HCT116 (cell line): Measurements from ENCODE around the gene TPPP3.

Experiments used
- EGR1 ChIP-seq: IDR thresholded peaks from 2 replicates; pipeline ENCODE4 v1.6.1; 2012; ENCODE audit warnings: low read depth
- EZH2 ChIP-seq: fragments of 200-600 bp; sonication (generic); IDR thresholded peaks from 2 replicates; pipeline ENCODE4 v1.6.1; 2017; ENCODE audit warnings: antibody characterized with exemption, mixed run types
- EZH2phosphoT487 ChIP-seq: fragments of 200-600 bp; IDR thresholded peaks from 2 replicates; pipeline ENCODE4 v1.6.1; 2018; ENCODE audit warnings: antibody characterized with exemption, borderline replicate concordance
- JUND ChIP-seq: IDR thresholded peaks from 2 replicates; pipeline ENCODE4 v1.6.1; 2012
- POLR2A ChIP-seq: IDR thresholded peaks from 2 replicates; pipeline ENCODE4 v1.7.0; 2011; ENCODE audit warnings: borderline replicate concordance; ENCODE audit not compliant: insufficient read depth, insufficient read length; ENCODE audit errors: extremely low read depth
- POLR2AphosphoS5 ChIP-seq: IDR thresholded peaks from 2 replicates; pipeline ENCODE4 v1.6.1; 2011; ENCODE audit warnings: mild to moderate bottlenecking, low read depth, low read length, moderate library complexity
- RAD21 ChIP-seq: IDR thresholded peaks from 2 replicates; pipeline ENCODE4 v1.6.1; 2012; ENCODE audit warnings: low read depth, mild to moderate bottlenecking
- ZNF274 ChIP-seq: fragments of 200-500 bp; sonication (Bioruptor generic); IDR thresholded peaks from 2 replicates; pipeline ENCODE4 v1.6.1; 2014; ENCODE audit warnings: mild to moderate bottlenecking, low read depth, low read length, inconsistent platforms
- TF ChIP-seq, protein P1 (sequence below), 3 experiments: fragments of 200-600 bp in 1 of 3; sonication (generic) in 1 of 3; IDR thresholded peaks in 2 of 3; conservative IDR thresholded peaks in 1 of 3; 2 replicates each; pipeline ENCODE4 v1.5.1; 2012 to 2017; ENCODE audit warnings: low read depth in 2 of 3, low read length in 2 of 3, antibody characterized with exemption in 1 of 3, borderline replicate concordance in 1 of 3, control low read depth in 1 of 3, mild to moderate bottlenecking in 1 of 3, mixed read lengths in 1 of 3, mixed run types in 1 of 3, moderate library complexity in 1 of 3; ENCODE audit not compliant: insufficient read depth in 1 of 3
- TF ChIP-seq, protein P2 (sequence below): IDR thresholded peaks from 2 replicates; pipeline ENCODE4 v1.6.1; 2011; ENCODE audit warnings: mild to moderate bottlenecking, low read length, moderate library complexity; ENCODE audit not compliant: insufficient replicate concordance; ENCODE audit errors: extremely low read depth

DNA sequence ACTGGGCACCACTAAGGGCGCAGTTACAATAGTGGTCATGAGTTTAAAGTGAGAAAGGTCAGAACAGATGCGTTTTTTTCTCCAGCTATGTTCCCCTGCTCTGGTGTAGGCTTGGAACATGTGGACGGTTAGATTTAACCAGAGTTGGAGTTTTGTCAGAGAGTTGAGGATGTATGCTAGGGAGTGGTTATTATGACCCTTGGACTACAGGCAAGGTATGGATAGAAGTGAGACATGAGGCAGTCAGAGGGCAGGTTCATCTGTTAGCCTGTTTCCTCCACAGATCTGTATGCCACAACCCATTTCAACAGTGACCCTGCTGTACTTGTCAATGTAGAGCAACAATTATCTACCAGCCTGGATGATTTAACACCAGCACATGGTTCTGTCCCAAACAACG lies 22.6 kb downstream of the TPPP3 start:
- no peak for TF ChIP-seq POLR2A
- TF ChIP-seq, protein P1, sequence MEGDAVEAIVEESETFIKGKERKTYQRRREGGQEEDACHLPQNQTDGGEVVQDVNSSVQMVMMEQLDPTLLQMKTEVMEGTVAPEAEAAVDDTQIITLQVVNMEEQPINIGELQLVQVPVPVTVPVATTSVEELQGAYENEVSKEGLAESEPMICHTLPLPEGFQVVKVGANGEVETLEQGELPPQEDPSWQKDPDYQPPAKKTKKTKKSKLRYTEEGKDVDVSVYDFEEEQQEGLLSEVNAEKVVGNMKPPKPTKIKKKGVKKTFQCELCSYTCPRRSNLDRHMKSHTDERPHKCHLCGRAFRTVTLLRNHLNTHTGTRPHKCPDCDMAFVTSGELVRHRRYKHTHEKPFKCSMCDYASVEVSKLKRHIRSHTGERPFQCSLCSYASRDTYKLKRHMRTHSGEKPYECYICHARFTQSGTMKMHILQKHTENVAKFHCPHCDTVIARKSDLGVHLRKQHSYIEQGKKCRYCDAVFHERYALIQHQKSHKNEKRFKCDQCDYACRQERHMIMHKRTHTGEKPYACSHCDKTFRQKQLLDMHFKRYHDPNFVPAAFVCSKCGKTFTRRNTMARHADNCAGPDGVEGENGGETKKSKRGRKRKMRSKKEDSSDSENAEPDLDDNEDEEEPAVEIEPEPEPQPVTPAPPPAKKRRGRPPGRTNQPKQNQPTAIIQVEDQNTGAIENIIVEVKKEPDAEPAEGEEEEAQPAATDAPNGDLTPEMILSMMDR (IDR thresholded peaks at IDR 0.05 in 2 of 3, conservative IDR thresholded peaks at IDR 0.05 in 1 of 3; ENCODE audit: borderline replicate concordance in 1 of 3, insufficient read depth in 1 of 3, low read depth in 2 of 3, low read length in 2 of 3), result no peak
- no peak for TF ChIP-seq JUND
- no peak for TF ChIP-seq POLR2AphosphoS5
- no peak for TF ChIP-seq EZH2phosphoT487
- TF ChIP-seq, protein P2, sequence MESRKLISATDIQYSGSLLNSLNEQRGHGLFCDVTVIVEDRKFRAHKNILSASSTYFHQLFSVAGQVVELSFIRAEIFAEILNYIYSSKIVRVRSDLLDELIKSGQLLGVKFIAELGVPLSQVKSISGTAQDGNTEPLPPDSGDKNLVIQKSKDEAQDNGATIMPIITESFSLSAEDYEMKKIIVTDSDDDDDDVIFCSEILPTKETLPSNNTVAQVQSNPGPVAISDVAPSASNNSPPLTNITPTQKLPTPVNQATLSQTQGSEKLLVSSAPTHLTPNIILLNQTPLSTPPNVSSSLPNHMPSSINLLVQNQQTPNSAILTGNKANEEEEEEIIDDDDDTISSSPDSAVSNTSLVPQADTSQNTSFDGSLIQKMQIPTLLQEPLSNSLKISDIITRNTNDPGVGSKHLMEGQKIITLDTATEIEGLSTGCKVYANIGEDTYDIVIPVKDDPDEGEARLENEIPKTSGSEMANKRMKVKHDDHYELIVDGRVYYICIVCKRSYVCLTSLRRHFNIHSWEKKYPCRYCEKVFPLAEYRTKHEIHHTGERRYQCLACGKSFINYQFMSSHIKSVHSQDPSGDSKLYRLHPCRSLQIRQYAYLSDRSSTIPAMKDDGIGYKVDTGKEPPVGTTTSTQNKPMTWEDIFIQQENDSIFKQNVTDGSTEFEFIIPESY, result no peak
- TF ChIP-seq RAD21, result no peak
- no peak for TF ChIP-seq EZH2
- no peak for TF ChIP-seq EGR1
- TF ChIP-seq ZNF274, result no peak
